IMR-90 (cell line): ENCODE data around the gene CFAP157. TPM values are rescaled to one million over a fixed set of nuclear protein-coding genes. Genes with fewer than 3 reads are reported as not detected.

Experiments used
- ATAC-seq: fragments of 200-7000 bp; cut with Tn5 transposase; 2 replicates; pipeline ENCODE4 v1.9.1; 2020; ENCODE audit warnings: low read depth, mild to moderate bottlenecking, moderate library complexity
- BruUV-seq: library from RNA; stranded (reverse); fragments of 400-500 nt; replicated peaks from 2 replicates; lab custom pipeline; 2021; lab: Mats Ljungman, UMichigan
- CTCF ChIA-PET: fragments of 300-600 bp; formaldehyde crosslinking; extraction: SDS; loops from one replicate; lab custom pipeline; 2021; ENCODE audit warnings: antibody characterized with exemption; lab: Yijun Ruan, JAX
- POLR2A ChIA-PET: fragments of 300-600 bp; sonication (Branson Sonifier 250); formaldehyde crosslinking; loops from one replicate; lab custom pipeline; 2022; ENCODE audit warnings: antibody characterized with exemption; ENCODE audit not compliant: unreplicated experiment; lab: Charles Lee
- DNase-seq: peaks from one replicate; pipeline ENCODE4 v3.0.0; 2013
- H2AFZ ChIP-seq: replicated peaks from 2 replicates; pipeline ENCODE3; 2013; ENCODE audit warnings: low read length, mild to moderate bottlenecking; ENCODE audit not compliant: poor library complexity
- H2AK5ac ChIP-seq: 2 replicates; pipeline ENCODE4 v1.6.1; 2013; ENCODE audit warnings: low read depth, low read length, inconsistent platforms
- H2AK9ac ChIP-seq: replicated peaks from 2 replicates; pipeline ENCODE3; 2013; ENCODE audit warnings: mild to moderate bottlenecking, low read depth, low read length, moderate library complexity; ENCODE audit not compliant: poor library complexity
- H2BK120ac ChIP-seq: 2 replicates; pipeline ENCODE4 v1.6.1; 2013; ENCODE audit warnings: low read depth, low read length, inconsistent platforms
- H2BK15ac ChIP-seq: 3 replicates; pipeline ENCODE4 v1.6.1; 2013; ENCODE audit warnings: low read depth, low read length, inconsistent platforms
- H2BK20ac ChIP-seq: 2 replicates; pipeline ENCODE4 v1.6.1; 2013; ENCODE audit warnings: low read depth, mild to moderate bottlenecking, inconsistent platforms, low read length, moderate library complexity
- H2BK5ac ChIP-seq: 2 replicates; pipeline ENCODE4 v1.6.1; 2013; ENCODE audit warnings: mild to moderate bottlenecking, low read depth, low read length, inconsistent platforms; ENCODE audit not compliant: poor library complexity, severe bottlenecking
- H3K14ac ChIP-seq: replicated peaks from 2 replicates; pipeline ENCODE4 v1.6.1; 2013; ENCODE audit warnings: low read depth, low read length, inconsistent platforms
- H3K18ac ChIP-seq: 2 replicates; pipeline ENCODE4 v1.6.1; 2013; ENCODE audit warnings: low read depth, low read length, control low read depth
- H3K23ac ChIP-seq: 2 replicates; pipeline ENCODE4 v1.6.1; 2013; ENCODE audit warnings: low read depth, low read length, inconsistent platforms
- H3K27ac ChIP-seq: 2 replicates; pipeline ENCODE4 v1.5.1; 2013; ENCODE audit warnings: mild to moderate bottlenecking, control low read depth, low read length; ENCODE audit not compliant: insufficient read depth
- H3K27me3 ChIP-seq: 2 replicates; pipeline ENCODE4 v1.6.1; 2013; ENCODE audit warnings: low read length; ENCODE audit not compliant: control insufficient read depth, insufficient read depth
- H3K36me3 ChIP-seq: 2 replicates; pipeline ENCODE4 v1.6.1; 2013; ENCODE audit warnings: low read length, mixed read lengths; ENCODE audit not compliant: control insufficient read depth, insufficient read depth
- H3K4ac ChIP-seq: 2 replicates; pipeline ENCODE4 v1.6.1; 2013; ENCODE audit warnings: low read depth, low read length, inconsistent platforms
- H3K4me1 ChIP-seq: 2 replicates; pipeline ENCODE4 v1.6.1; 2013; ENCODE audit warnings: low read length, mixed read lengths; ENCODE audit not compliant: control insufficient read depth, insufficient read depth
- H3K4me2 ChIP-seq: 2 replicates; pipeline ENCODE4 v1.6.1; 2013; ENCODE audit warnings: low read depth, mild to moderate bottlenecking, control low read depth, low read length, moderate library complexity
- H3K4me3 ChIP-seq: 2 replicates; pipeline ENCODE4 v1.5.1; 2013; ENCODE audit warnings: low read depth, mild to moderate bottlenecking, control low read depth, low read length, moderate library complexity; ENCODE audit not compliant: insufficient read depth
- H3K56ac ChIP-seq: 2 replicates; pipeline ENCODE4 v1.6.1; 2013; ENCODE audit warnings: low read length, inconsistent platforms; ENCODE audit not compliant: insufficient read depth; ENCODE audit errors: extremely low read depth
- H3K79me1 ChIP-seq, 2 experiments: 2 replicates each; pipeline ENCODE4 v1.6.1; 2013; ENCODE audit warnings: low read length in 2 of 2, inconsistent platforms in 1 of 2, low read depth in 1 of 2
- H3K9ac ChIP-seq: 2 replicates; pipeline ENCODE4 v1.6.1; 2013; ENCODE audit warnings: low read depth, low read length, control low read depth
- H3K9me1 ChIP-seq: 2 replicates; pipeline ENCODE4 v1.6.1; 2013; ENCODE audit warnings: low read length, inconsistent platforms; ENCODE audit not compliant: insufficient read depth
- H3K9me3 ChIP-seq: 2 replicates; pipeline ENCODE4 v1.6.1; 2013; ENCODE audit warnings: low read length; ENCODE audit not compliant: control insufficient read depth, insufficient read depth
- H4K20me1 ChIP-seq: 2 replicates; pipeline ENCODE4 v1.6.1; 2013; ENCODE audit warnings: low read length, inconsistent platforms; ENCODE audit not compliant: insufficient read depth
- H4K5ac ChIP-seq: 2 replicates; pipeline ENCODE4 v1.6.1; 2013; ENCODE audit warnings: mild to moderate bottlenecking, low read depth, low read length, control low read depth
- H4K8ac ChIP-seq, 2 experiments: 2 replicates each; pipeline ENCODE4 v1.6.1; 2013; ENCODE audit warnings: low read depth in 2 of 2, low read length in 2 of 2, control low read depth in 1 of 2, inconsistent platforms in 1 of 2
- H4K91ac ChIP-seq: 2 replicates; pipeline ENCODE4 v1.6.1; 2013; ENCODE audit warnings: low read depth, low read length, inconsistent platforms; ENCODE audit not compliant: insufficient read depth
- BHLHE40 ChIP-seq: fragments of 150-350 bp; IDR thresholded peaks from 2 replicates; pipeline ENCODE4 v1.6.1; 2016; ENCODE audit warnings: mild to moderate bottlenecking, low read depth, low read length
- FOS ChIP-seq: fragments of 150-350 bp; IDR thresholded peaks from 2 replicates; pipeline ENCODE4 v1.6.1; 2016; ENCODE audit warnings: low read depth, low read length
- MAFK ChIP-seq: IDR thresholded peaks from 2 replicates; pipeline ENCODE4 v1.6.1; 2012; ENCODE audit warnings: low read depth, low read length, improper control_type of control experiment
- MXI1 ChIP-seq: IDR thresholded peaks from 2 replicates; pipeline ENCODE4 v1.6.1; 2012; ENCODE audit warnings: low read depth, mild to moderate bottlenecking, low read length, moderate library complexity, borderline replicate concordance
- NFE2L2 ChIP-seq: fragments of 150-350 bp; IDR thresholded peaks from 2 replicates; pipeline ENCODE4 v1.6.1; 2016; ENCODE audit warnings: low read depth, mild to moderate bottlenecking, low read length
- POLR2A ChIP-seq: IDR thresholded peaks from 2 replicates; pipeline ENCODE4 v1.6.1; 2012; ENCODE audit warnings: mild to moderate bottlenecking, low read depth, low read length
- RAD21 ChIP-seq: IDR thresholded peaks from 2 replicates; pipeline ENCODE4 v1.6.1; 2012; ENCODE audit warnings: low read length, improper control_type of control experiment
- RCOR1 ChIP-seq: IDR thresholded peaks from 2 replicates; pipeline ENCODE4 v1.6.1; 2012; ENCODE audit warnings: mild to moderate bottlenecking, low read length, improper control_type of control experiment; ENCODE audit not compliant: insufficient replicate concordance
- RFX5 ChIP-seq: IDR thresholded peaks from 2 replicates; pipeline ENCODE4 v1.8.0; 2012; ENCODE audit warnings: low read depth, mild to moderate bottlenecking, low read length, moderate library complexity
- SMC3 ChIP-seq: fragments of 150-350 bp; IDR thresholded peaks from 2 replicates; pipeline ENCODE4 v1.6.1; 2016; ENCODE audit warnings: low read depth, mild to moderate bottlenecking, antibody characterized with exemption, low read length, moderate library complexity
- WGBS, 2 experiments: methylation state at CpG; one replicate each; pipeline versions ENCODE4 v1.1.5 to v1.1.7; 2013; ENCODE audit warnings: missing lambda C conversion rate in 2 of 2; ENCODE audit not compliant: insufficient read length in 1 of 2; ENCODE audit errors: extremely low coverage in 2 of 2; 5-methylcytosine and 5-hydroxymethylcytosine counted together
- dilution Hi-C: fragments of 300-500 bp; cut with HindIII; formaldehyde crosslinking; loops from one replicate; pipeline ENCODE4 v1.14.3; 2018; ENCODE audit warnings: low sequenced_read_pairs; ENCODE audit not compliant: unreplicated experiment
- in situ Hi-C: fragments of 300-500 bp; cut with MboI; formaldehyde crosslinking; loops from 3 replicates; pipeline ENCODE4 v1.14.3; 2019; ENCODE audit warnings: low sequenced_read_pairs, inconsistent platforms, mixed read lengths
- intact Hi-C: fragments of 100-400 bp; cut with micrococcal nuclease; formaldehyde crosslinking; loops from 2 replicates; pipeline ENCODE4 v1.10.0; 2022
- polyA plus RNA-seq, 3 experiments: library from polyadenylated mRNA; depleted of rRNA; stranded (reverse); fragments of >200 nt; gene quantifications; 2 replicates each; pipeline ENCODE4 v1.2.3, GENCODE V29; 2012; ENCODE audit warnings: low replicate concordance in 1 of 3
- total RNA-seq: library from RNA; depleted of rRNA; stranded (reverse); fragments of >200 nt; gene quantifications from 2 replicates; pipeline ENCODE4 v1.2.3, GENCODE V29; 2012
- TF ChIP-seq, protein P1 (sequence below): conservative IDR thresholded peaks from 2 replicates; pipeline ENCODE4 v1.5.1; 2012; ENCODE audit warnings: mild to moderate bottlenecking, low read depth, low read length, improper control_type of control experiment

CFAP157 gene
- total and polyA plus RNA-seq, 2 of the 4 experiments (the other 2 are of a cell fraction), result not detected

DNA sequence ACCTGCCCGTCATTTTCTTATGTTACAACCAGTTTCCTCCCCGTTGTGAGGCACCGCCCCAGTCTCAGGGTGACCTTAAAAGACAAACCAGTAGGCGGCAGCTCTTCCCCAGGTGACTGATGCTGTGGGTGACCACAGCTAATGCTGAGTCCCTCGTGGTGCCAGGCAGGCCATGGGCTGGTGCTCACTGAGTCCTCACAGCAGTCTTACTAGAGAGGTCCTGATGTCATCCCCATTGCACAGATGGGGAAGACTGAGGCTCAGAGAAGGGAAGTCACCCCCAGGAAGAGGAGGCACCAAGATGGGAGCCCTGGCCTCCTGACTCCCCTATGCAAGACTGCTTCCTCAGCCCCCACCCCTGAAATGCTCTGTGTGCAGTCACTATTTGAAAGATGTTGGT lies 978 bp downstream of the CFAP157 start:
- H3K9me1 ChIP-seq, result no peaks in the 10 kb centered on the region
- no peak overlapping the region for H3K4me3 ChIP-seq
- no peak overlapping the region; the same call in 1 of the 2 replicates for H2AK5ac ChIP-seq
- 0 out of 4 replicates have a peak, but pooled peaks cover 0 to 3% of the 10 kb centered on the region in 2 experiments for H3K79me1 ChIP-seq
- intact Hi-C loops, result no loop called here
- no peaks in the 10 kb centered on the region for H3K9me3 ChIP-seq
- dilution Hi-C loops, result no loop called here
- no peak overlapping the region for H3K9ac ChIP-seq
- H2AFZ ChIP-seq, result no peak overlapping the region
- H4K91ac ChIP-seq, result no peak overlapping the region
- H3K18ac ChIP-seq, result no peak overlapping the region
- ChIA-PET CTCF (no interaction called here), POLR2A (no interaction called here)
- H3K27me3 ChIP-seq, result no peaks in the 10 kb centered on the region; the same call in 1 of the 2 replicates
- H2BK20ac ChIP-seq, result no peak overlapping the region
- ATAC-seq (no peak), DNase-seq (no peak)
- H2BK15ac ChIP-seq, result no peak overlapping the region
- no peak overlapping the region for H3K56ac ChIP-seq
- H3K4ac ChIP-seq, result no peak overlapping the region
- H4K8ac ChIP-seq, result no peak overlapping the region
- H3K23ac ChIP-seq, result no peak overlapping the region
- H2BK5ac ChIP-seq, result no peak overlapping the region
- no peak overlapping the region for H3K27ac ChIP-seq
- BruUV-seq, result no TSS peak
- H3K14ac ChIP-seq, result no peak overlapping the region
- H4K20me1 ChIP-seq, result peaks cover 3% of the 10 kb centered on the region; the same call in 1 of the 2 replicates
- no peak for TF ChIP-seq RCOR1
- no peak for TF ChIP-seq RFX5
- no peak for TF ChIP-seq SMC3
- TF ChIP-seq POLR2A, result no peak
- TF ChIP-seq MAFK, result no peak
- TF ChIP-seq, protein P1, sequence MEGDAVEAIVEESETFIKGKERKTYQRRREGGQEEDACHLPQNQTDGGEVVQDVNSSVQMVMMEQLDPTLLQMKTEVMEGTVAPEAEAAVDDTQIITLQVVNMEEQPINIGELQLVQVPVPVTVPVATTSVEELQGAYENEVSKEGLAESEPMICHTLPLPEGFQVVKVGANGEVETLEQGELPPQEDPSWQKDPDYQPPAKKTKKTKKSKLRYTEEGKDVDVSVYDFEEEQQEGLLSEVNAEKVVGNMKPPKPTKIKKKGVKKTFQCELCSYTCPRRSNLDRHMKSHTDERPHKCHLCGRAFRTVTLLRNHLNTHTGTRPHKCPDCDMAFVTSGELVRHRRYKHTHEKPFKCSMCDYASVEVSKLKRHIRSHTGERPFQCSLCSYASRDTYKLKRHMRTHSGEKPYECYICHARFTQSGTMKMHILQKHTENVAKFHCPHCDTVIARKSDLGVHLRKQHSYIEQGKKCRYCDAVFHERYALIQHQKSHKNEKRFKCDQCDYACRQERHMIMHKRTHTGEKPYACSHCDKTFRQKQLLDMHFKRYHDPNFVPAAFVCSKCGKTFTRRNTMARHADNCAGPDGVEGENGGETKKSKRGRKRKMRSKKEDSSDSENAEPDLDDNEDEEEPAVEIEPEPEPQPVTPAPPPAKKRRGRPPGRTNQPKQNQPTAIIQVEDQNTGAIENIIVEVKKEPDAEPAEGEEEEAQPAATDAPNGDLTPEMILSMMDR, result no peak
- TF ChIP-seq BHLHE40, result no peak
- no peak for TF ChIP-seq NFE2L2
- TF ChIP-seq RAD21, result no peak
- TF ChIP-seq FOS, result no peak
- no peak for TF ChIP-seq MXI1
- no peak overlapping the region for H4K5ac ChIP-seq
- no peak overlapping the region for H3K4me2 ChIP-seq
- no peaks in the 10 kb centered on the region for H3K36me3 ChIP-seq
- H3K4me1 ChIP-seq, result no peaks in the 10 kb centered on the region
- WGBS, 2 experiments, result 56% methylated on average over 4 of the region's 5 CpGs; no CpG with 5 or more reads in 1 of the 2 experiments
- H2BK120ac ChIP-seq, result no peak overlapping the region
- in situ Hi-C loops, result no loop called here
- no peak overlapping the region for H2AK9ac ChIP-seq
